Panc1 (cell line): Measurements from ENCODE around the gene GPR37L1. TPM values are rescaled to one million over a fixed set of nuclear protein-coding genes. Genes with fewer than 3 reads are reported as not detected.

Source experiments
- ATAC-seq: fragments of 200-7000 bp; cut with Tn5 transposase; 2 replicates; pipeline ENCODE4 v1.9.1; 2020; ENCODE audit warnings: mild to moderate bottlenecking, moderate library complexity
- BruUV-seq: library from RNA; stranded (reverse); fragments of 400-500 nt; replicated peaks from 2 replicates; lab custom pipeline; 2021; lab: Mats Ljungman, UMichigan
- CTCF ChIA-PET: fragments of 300-600 bp; sonication (Branson Sonifier 250); formaldehyde crosslinking; loops from one replicate; lab custom pipeline; 2022; ENCODE audit warnings: antibody characterized with exemption; lab: Charles Lee
- POLR2A ChIA-PET: fragments of 300-600 bp; sonication (Branson Sonifier 250); formaldehyde crosslinking; loops from one replicate; lab custom pipeline; 2022; ENCODE audit warnings: antibody characterized with exemption; lab: Charles Lee
- DNase-seq: peaks from one replicate; pipeline ENCODE4 v3.0.0-alpha.2; 2010; ENCODE audit warnings: low read depth, low spot score
- H3K27ac ChIP-seq: 2 replicates; pipeline ENCODE4 v1.5.1; 2011; ENCODE audit warnings: mild to moderate bottlenecking, low read length, inconsistent platforms
- H3K27me3 ChIP-seq: fragments of 200-500 bp; sonication (Bioruptor generic); 2 replicates; pipeline ENCODE4 v1.6.0; 2014; ENCODE audit warnings: low read length, inconsistent platforms; ENCODE audit not compliant: control insufficient read depth, insufficient read depth
- H3K36me3 ChIP-seq: fragments of 200-500 bp; sonication (Bioruptor generic); 2 replicates; pipeline ENCODE4 v1.5.1; 2014; ENCODE audit warnings: inconsistent platforms, mild to moderate bottlenecking, low read length, moderate library complexity; ENCODE audit not compliant: control insufficient read depth, insufficient read depth
- H3K4me1 ChIP-seq: 2 replicates; pipeline ENCODE4 v1.5.1; 2011; ENCODE audit warnings: inconsistent platforms, mild to moderate bottlenecking, low read length, moderate library complexity; ENCODE audit not compliant: control insufficient read depth, insufficient read depth
- H3K4me3 ChIP-seq, 2 experiments: 2 replicates each; pipeline ENCODE4 v1.5.1; 2011 to 2012; ENCODE audit warnings: low read depth in 2 of 2, low read length in 2 of 2, mild to moderate bottlenecking in 2 of 2, inconsistent platforms in 1 of 2, moderate library complexity in 1 of 2
- H3K9me3 ChIP-seq: fragments of 200-500 bp; sonication (Bioruptor generic); 2 replicates; pipeline ENCODE4 v1.5.1; 2014; ENCODE audit warnings: low read depth, mild to moderate bottlenecking, inconsistent platforms, low read length, moderate library complexity; ENCODE audit not compliant: control insufficient read depth, insufficient read depth
- CTCF ChIP-seq: fragments of 450-650 bp; IDR thresholded peaks from 2 replicates; pipeline ENCODE4 v1.5.1; 2017; ENCODE audit warnings: mild to moderate bottlenecking
- POLR2AphosphoS5 ChIP-seq: IDR thresholded peaks from 2 replicates; pipeline ENCODE4 v1.6.1; 2012; ENCODE audit warnings: mild to moderate bottlenecking, low read depth, low read length, moderate library complexity
- REST ChIP-seq, 2 experiments: IDR thresholded peaks; 2 replicates each; pipeline ENCODE4 v1.6.1; 2011 to 2012; ENCODE audit warnings: low read depth in 2 of 2, control low read depth in 1 of 2, low read length in 1 of 2, mild to moderate bottlenecking in 1 of 2, moderate library complexity in 1 of 2; ENCODE audit not compliant: insufficient read depth in 1 of 2
- SIN3A ChIP-seq: IDR thresholded peaks from 2 replicates; pipeline ENCODE4 v1.6.1; 2012; ENCODE audit warnings: low read depth, mild to moderate bottlenecking, low read length, moderate library complexity, borderline replicate concordance; ENCODE audit not compliant: insufficient read depth
- TCF7L2 ChIP-seq: IDR thresholded peaks from 2 replicates; pipeline ENCODE4 v1.6.1; 2011; ENCODE audit warnings: mild to moderate bottlenecking, low read depth, low read length, inconsistent platforms
- in situ Hi-C: cut with HindIII; loops from 2 replicates; pipeline ENCODE4 v1.10.0; 2016; ENCODE audit warnings: low sequenced_read_pairs, low pct_unique_long_range_greater_than_20kb
- intact Hi-C: fragments of 100-400 bp; cut with micrococcal nuclease; formaldehyde crosslinking; loops from one replicate; pipeline ENCODE4 v1.10.0; 2022; ENCODE audit not compliant: unreplicated experiment
- total RNA-seq: library from RNA; stranded (reverse); gene quantifications from one replicate; pipeline ENCODE4 v1.2.1, GENCODE V29; 2021; ENCODE audit not compliant: unreplicated experiment

The GPR37L1 gene
- total RNA-seq, 1 experiment from 2014 or later, result 0.44 TPM

GRCh38 chr1:202155478-202156021 lies 32.8 kb downstream of the GPR37L1 start:
- H3K27me3 ChIP-seq, result no peaks in the 10 kb centered on the region
- ATAC-seq (no peak; the same call in 1 of the 2 replicates), DNase-seq (no peak)
- H3K9me3 ChIP-seq, result no peaks in the 10 kb centered on the region
- no peak overlapping the region for H3K27ac ChIP-seq
- CTCF ChIA-PET, result interaction anchor here (0.6 to 1.1 kb wide), 4 partner anchors 21 to 186 kb away, joined by 3 to 5 read pairs (median 4); partner anchors contain the start of gene UBE2T
- no peak overlapping the region for H3K4me3 ChIP-seq
- no peak for TF ChIP-seq TCF7L2
- TF ChIP-seq POLR2AphosphoS5, result no peak
- BruUV-seq, result no TSS peak
- H3K36me3 ChIP-seq, result no peaks in the 10 kb centered on the region
- POLR2A ChIA-PET, result interaction anchor here (0.7 kb wide), 1 partner anchor 44 kb away, joined by 3 read pairs; no protein-coding TSS in a partner anchor
- in situ Hi-C loops, result no loop called here
- intact Hi-C loops, result no loop called here
- peaks cover 3% of the 10 kb centered on the region; the same call in 1 of the 2 replicates for H3K4me1 ChIP-seq

GRCh38 chr1:202156590-202156989 lies 33.9 kb downstream of the GPR37L1 start:
- TF ChIP-seq SIN3A, result no peak
- TF ChIP-seq TCF7L2, result no peak
- no peak for TF ChIP-seq CTCF
- TF ChIP-seq REST (IDR thresholded peaks at IDR 0.05; ENCODE audit: insufficient read depth in 1 of 2, low read depth in 2 of 2, low read length in 1 of 2), result no peak
- TF ChIP-seq POLR2AphosphoS5, result no peak
- ChIA-PET CTCF (no interaction called here), POLR2A (no interaction called here)
- Histone ChIP-seq H3K36me3 (no peaks in the 10 kb centered on the region), H3K4me1 (peaks cover 3% of the 10 kb centered on the region; the same call in 1 of the 2 replicates), H3K27me3 (no peaks in the 10 kb centered on the region), H3K9me3 (no peaks in the 10 kb centered on the region), H3K4me3 (no peak overlapping the region), H3K27ac (no peak overlapping the region)
- DNase-seq, result no peak
- in situ Hi-C loops, result no loop called here
- intact Hi-C loops, result no loop called here
- BruUV-seq, result no TSS peak
- ATAC-seq, result no peak

- H3K27me3 ChIP-seq, result no peaks in the 10 kb centered on the region
- H3K9me3 ChIP-seq, result no peaks in the 10 kb centered on the region
- H3K27ac ChIP-seq, result no peak overlapping the region
- DNase-seq, result no peak
- no peak for TF ChIP-seq REST (IDR thresholded peaks at IDR 0.05; ENCODE audit: insufficient read depth in 1 of 2, low read depth in 2 of 2, low read length in 1 of 2)
- TF ChIP-seq POLR2AphosphoS5, result no peak
- no peak for TF ChIP-seq CTCF
- TF ChIP-seq SIN3A, result no peak
- TF ChIP-seq TCF7L2, result no peak
- ChIA-PET POLR2A (no interaction called here), CTCF (interaction anchor here (0.7 kb wide), 1 partner anchor 31 kb away, joined by 4 read pairs; no protein-coding TSS in a partner anchor)
- H3K4me1 ChIP-seq, result peaks cover 3% of the 10 kb centered on the region; the same call in 1 of the 2 replicates
- intact Hi-C loops (no loop called here), in situ Hi-C loops (no loop called here)
- no peaks in the 10 kb centered on the region for H3K36me3 ChIP-seq
- no TSS peak for BruUV-seq
- no peak for ATAC-seq
- H3K4me3 ChIP-seq, result no peak overlapping the region
Observed at GRCh38 chr1:202157945-202158344, 35.2 kb downstream of the GPR37L1 start.
